GM18502 (cell line): Measurements from ENCODE around the gene PCDH1.

ENCODE experiments used
- ATAC-seq: cut with Tn5 transposase; IDR thresholded peaks from one replicate; pipeline ENCODE4 v1.9.1; 2021; ENCODE audit warnings: mild to moderate bottlenecking; ENCODE audit not compliant: unreplicated experiment, poor library complexity

PCDH1 gene

GRCh38 chr5:141814064-141814964 lies 63.9 kb downstream of the PCDH1 start:
- ATAC-seq, result no peak

GRCh38 chr5:141812512-141812911 lies 65.7 kb downstream of the PCDH1 start:
- no peak for ATAC-seq

DNA sequence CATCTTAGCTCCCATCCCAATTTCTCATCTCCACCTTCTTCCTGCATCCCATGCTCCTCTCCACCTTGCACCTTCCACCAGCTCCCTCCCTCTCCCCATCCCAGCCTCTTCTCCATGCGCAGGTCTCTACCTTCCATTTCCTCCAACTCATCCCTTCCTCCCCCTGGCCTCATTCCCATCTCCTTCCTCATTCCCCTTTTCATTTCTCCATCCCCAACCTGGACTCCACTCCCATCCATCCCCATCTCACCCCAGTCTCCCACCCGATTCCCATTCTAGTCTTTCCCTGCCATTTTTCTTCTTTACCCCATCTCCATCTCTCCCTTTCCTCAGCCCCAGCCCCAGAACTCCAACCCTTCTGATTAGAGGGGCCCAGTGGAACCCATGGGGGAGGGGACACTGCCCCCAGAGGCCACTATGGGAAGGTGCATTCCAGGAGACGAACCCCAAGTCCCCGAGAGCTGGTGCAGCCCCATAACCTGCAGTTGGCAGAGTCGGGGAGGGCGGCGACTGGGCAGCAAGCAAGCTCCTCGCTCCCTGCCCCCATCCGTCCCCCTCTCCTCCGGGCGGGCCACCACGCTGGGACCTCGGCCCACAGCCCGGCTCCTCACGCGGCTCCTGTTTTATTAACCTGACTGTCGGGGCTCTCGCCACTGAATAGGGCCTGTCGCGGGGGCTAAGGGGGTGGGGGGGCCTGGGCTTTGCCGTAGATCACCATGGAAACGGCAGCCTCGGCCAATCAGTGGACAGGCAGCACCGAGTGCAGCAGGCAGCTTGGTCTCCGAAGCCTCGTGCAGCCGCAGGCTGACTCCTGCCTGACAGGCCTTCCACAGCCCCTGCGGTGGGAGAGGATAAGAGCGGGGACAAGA lies 66.7 kb downstream of the PCDH1 start:
- ATAC-seq, result peak; percentile 83

- no peak for ATAC-seq
Measured at GRCh38 chr5:141810702-141811101, 67.5 kb downstream of the PCDH1 start.

- no peak for ATAC-seq
Measured at GRCh38 chr5:141809380-141810096, 68.7 kb downstream of the PCDH1 start.

DNA sequence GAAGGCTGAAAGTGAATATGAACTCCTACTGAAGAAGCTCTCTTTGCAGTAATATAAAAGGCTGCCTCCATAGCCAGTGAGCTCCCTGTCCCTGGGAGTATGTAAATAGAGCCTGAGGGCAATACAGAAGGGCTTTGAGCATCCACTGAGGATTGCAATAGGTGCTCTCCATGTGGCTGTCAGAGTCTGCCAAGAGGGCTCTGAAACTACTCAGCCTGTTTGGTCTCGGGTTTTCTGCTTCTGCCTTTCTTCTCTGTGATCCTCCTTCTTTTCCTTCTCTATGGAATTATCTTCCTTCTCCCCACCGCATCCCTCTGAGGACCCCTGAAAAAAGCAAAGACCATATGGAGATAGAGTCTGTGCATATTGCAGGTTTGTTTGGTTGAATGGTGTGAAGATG lies 69.4 kb downstream of the PCDH1 start:
- ATAC-seq, result no peak

- ATAC-seq, result no peak
Measured at GRCh38 chr5:141807732-141808131, 70.5 kb downstream of the PCDH1 start.

DNA sequence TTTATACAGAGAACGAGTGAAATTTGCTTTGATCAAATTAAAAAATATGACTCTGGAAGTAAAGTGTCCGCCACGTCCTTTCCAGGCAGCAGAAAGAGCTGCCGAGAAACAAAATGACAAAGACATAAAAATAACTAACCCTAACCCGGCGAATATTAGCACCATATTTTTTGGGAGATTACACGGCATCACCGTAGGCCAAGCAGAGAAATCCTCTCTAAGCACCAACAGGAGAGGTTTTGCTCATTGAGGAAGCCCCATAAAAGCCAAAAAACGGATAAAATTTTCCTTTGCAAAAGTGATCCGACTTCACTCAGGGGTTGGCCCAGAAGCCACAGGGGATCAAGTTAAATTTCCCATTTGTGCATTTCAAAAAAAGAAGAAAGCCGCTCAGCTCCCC lies 70.9 kb downstream of the PCDH1 start:
- no peak for ATAC-seq

- no peak for ATAC-seq
Measured at GRCh38 chr5:141806626-141807025, 71.6 kb downstream of the PCDH1 start.

DNA sequence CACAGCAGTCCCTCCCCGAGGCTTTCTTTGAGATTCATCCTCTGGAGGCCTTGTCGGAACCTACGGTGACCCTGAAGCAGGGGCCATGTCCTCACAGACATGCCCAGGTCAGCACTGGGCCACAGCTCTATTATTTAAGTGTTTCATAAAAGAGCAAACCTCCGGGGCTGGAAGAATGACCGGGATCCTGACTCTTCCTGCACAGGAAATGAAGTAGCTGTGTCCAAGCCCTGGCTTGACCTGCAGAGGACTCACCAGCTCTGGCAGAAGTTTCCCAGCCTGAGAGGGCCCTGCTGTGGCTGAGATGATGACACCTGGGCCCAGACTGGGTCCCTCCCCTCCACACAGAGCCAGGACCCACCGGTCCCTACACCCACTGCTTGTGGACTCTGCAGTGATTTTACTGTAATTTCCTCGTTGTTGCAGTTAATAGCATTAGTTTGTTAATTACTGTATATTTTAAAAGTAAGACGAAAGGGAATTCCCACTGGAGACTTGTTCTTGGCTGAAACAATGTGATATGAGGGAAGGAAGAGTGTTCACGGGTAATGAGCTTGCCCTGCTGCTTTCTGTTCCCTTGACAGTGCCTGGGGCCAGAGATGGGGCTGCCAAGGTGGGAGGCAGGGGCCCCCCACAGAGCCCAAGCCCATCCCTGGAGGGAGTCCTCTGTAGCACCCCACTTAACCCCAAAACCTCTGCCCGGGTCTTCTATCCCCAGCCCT lies 72.2 kb downstream of the PCDH1 start:
- ATAC-seq, result no peak

- no peak for ATAC-seq
Measured at GRCh38 chr5:141804475-141804874, 73.7 kb downstream of the PCDH1 start.
